Measurements from ENCODE around the gene MPEG1. TPM values are rescaled to one million over a fixed set of nuclear protein-coding genes. Genes with fewer than 3 reads are reported as not detected.

Gene MPEG1
- polyA plus RNA-seq, 1 experiment, result not detected

GRCh38 chr11:59175091-59175501 is 37.6 kb downstream of the MPEG1 start:
- H3K27ac ChIP-seq (ENCODE audit: low read depth, low read length), result peak overlapping the region; percentile 39
- CTCF ChIA-PET, result interaction anchor here (0.9 to 8.6 kb wide), 8 partner anchors 11 to 46 kb away, joined by 4 to 151 read pairs (median 6); no protein-coding TSS in a partner anchor

DNA sequence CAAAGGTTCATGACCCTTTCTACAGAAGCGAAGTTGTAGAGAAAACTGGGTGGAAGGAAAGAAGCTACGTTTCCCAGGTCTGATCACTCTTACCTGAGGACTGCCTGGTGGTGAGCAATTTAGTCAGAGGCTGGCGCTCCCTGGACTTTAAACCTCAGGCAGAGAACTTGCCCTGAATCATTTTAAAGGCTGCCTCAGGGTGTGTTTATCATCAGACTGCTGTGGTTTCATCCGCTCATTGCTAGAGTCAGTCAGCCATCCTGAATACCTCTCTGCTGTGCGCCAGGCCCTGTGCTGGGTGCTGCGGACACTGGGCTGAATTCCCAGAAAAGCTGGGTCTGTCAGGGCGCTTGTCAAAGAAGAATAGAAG is 38.1 kb downstream of the MPEG1 start:
- DNase-seq (ENCODE audit: low read depth, low spot score), result no peak
- POLR2A ChIA-PET, result interaction anchor here (1.0 kb wide), 1 partner anchor 49 kb away, joined by 3 read pairs; no protein-coding TSS in a partner anchor
- Histone ChIP-seq H3K27me3 (ENCODE audit: control insufficient read depth, insufficient read depth, low read length) (peaks cover 3% of the 10 kb centered on the region), H3K27ac (ENCODE audit: low read depth, low read length) (peak overlapping the region; percentile 39), H3K4me3 (ENCODE audit: low read depth, low read length) (no peak overlapping the region), H3K9me3 (ENCODE audit: control insufficient read depth, insufficient read depth, low read length) (peaks cover 4% of the 10 kb centered on the region)
- TF ChIP-seq CTCF (IDR thresholded peaks at IDR 0.05; ENCODE audit: low read depth, low read length), result no peak
- CTCF ChIA-PET, result interaction anchor here (0.7 to 8.6 kb wide), 8 partner anchors 12 to 47 kb away, joined by 3 to 151 read pairs (median 6); no protein-coding TSS in a partner anchor

More at GRCh38 chr11:59175091-59175501, 37.6 kb downstream of the MPEG1 start:
- peaks cover 3% of the 10 kb centered on the region for H3K27me3 ChIP-seq (ENCODE audit: control insufficient read depth, insufficient read depth, low read length)
- peaks cover 5% of the 10 kb centered on the region for H3K9me3 ChIP-seq (ENCODE audit: control insufficient read depth, insufficient read depth, low read length)
- no peak for TF ChIP-seq CTCF (IDR thresholded peaks at IDR 0.05; ENCODE audit: low read depth, low read length)
- no peak for DNase-seq (ENCODE audit: low read depth, low spot score)
- POLR2A ChIA-PET, result no interaction called here
- no peak overlapping the region for H3K4me3 ChIP-seq (ENCODE audit: low read depth, low read length)

DNA sequence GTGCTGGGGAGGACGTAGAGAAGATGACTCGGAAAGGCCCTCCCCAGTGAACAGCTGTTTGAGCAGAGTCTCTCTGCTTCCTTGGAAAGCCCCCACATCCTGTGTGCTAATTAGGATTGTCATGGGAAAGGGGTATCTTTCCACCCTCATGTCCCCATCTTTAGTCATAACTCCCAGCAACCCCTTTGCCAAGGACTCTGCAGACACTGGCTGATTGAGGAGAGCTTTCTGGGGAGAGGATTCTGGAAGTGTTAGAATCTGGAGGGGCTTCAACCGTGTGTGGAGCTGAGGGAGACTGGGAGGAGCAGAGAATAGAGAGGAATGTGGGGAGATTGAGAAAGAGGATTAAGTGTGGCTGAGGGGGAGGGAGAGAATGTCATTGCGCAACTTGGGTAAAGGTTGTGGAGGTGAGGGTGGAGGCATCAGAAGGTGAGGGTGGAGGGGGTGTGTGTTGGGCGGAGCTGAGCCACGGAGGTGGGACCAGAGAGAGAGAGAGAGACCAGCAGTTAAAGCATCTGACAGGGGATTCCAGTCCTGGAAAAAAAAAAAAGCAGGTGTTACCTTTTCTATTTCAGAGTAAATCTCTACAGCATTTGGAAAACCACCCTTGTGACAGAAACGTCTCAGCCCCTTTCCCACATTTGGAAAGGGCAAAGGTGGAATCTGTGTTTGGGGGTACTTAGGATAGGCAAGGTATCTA is 38.6 kb downstream of the MPEG1 start:
- POLR2A ChIA-PET, result interaction anchor here (1.0 to 1.1 kb wide), 2 partner anchors 11 to 50 kb away, joined by 3 read pairs; no protein-coding TSS in a partner anchor
- H3K27ac ChIP-seq (ENCODE audit: low read depth, low read length), result peak overlapping the region; percentile 52
- no peaks in the 10 kb centered on the region for H3K9me3 ChIP-seq (ENCODE audit: control insufficient read depth, insufficient read depth, low read length)
- H3K4me3 ChIP-seq (ENCODE audit: low read depth, low read length), result peak overlapping the region; percentile 71
- DNase-seq (ENCODE audit: low read depth, low spot score), result no peak
- no peak for TF ChIP-seq CTCF (IDR thresholded peaks at IDR 0.05; ENCODE audit: low read depth, low read length)
- peaks cover 3% of the 10 kb centered on the region for H3K27me3 ChIP-seq (ENCODE audit: control insufficient read depth, insufficient read depth, low read length)
- CTCF ChIA-PET, result interaction anchor here (0.7 to 8.6 kb wide), 8 partner anchors 12 to 47 kb away, joined by 3 to 151 read pairs (median 6); no protein-coding TSS in a partner anchor

DNA sequence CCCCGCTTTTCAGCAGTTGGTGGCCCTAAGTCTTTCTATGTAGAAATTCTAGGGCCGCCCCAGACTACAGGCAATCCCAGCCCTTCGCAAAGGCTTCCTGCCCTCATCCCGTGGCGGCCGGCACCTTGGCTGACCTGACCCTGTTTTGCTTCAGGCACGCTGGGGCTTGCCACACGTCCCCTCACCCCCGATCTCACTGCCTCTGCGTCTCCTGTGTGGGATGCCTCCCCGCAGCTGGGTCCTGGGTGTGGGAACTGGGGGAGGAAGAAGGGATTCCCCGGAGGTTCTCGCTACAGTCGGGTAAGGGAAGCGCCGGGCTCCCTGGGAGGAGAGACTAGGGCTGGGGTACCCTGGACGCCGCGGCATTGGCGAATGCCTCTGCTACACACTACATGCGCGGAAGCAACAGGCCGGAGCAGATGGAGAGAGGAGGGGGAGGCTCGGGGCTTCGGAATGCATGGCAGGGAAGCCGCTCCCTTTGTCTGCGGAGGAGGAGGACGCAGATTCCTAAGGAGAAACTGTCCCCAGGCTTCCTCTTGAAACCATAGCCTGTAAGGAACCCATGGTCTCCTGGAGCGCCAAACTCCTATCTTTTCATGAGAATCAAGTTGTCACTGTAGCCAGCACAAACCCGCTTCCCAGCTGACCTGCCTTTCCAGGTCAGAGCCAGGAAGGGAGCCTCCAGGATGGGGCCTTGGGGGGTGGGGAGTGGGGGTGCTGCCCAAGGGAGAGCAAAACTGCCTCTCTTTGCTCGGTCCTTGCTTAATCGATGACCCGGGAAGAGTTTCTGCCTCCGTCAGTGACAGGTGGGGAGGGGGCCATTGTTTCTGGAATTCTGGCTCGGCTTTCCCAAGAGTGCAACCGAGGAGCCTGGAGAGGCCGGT is 39.4 kb downstream of the MPEG1 start:
- Histone ChIP-seq H3K27ac (ENCODE audit: low read depth, low read length) (peak overlapping the region; percentile 52), H3K9me3 (ENCODE audit: control insufficient read depth, insufficient read depth, low read length) (no peaks in the 10 kb centered on the region), H3K4me3 (ENCODE audit: low read depth, low read length) (peak overlapping the region; percentile 71), H3K27me3 (ENCODE audit: control insufficient read depth, insufficient read depth, low read length) (peaks cover 3% of the 10 kb centered on the region)
- no peak for TF ChIP-seq CTCF (IDR thresholded peaks at IDR 0.05; ENCODE audit: low read depth, low read length)
- CTCF ChIA-PET, result interaction anchor here (0.7 to 8.6 kb wide), 6 partner anchors 13 to 48 kb away, joined by 3 to 151 read pairs (median 94); no protein-coding TSS in a partner anchor
- POLR2A ChIA-PET, result interaction anchor here (1.0 to 1.1 kb wide), 2 partner anchors 12 to 51 kb away, joined by 3 read pairs; no protein-coding TSS in a partner anchor
- DNase-seq (ENCODE audit: low read depth, low spot score), result no peak
